GM23338 (cell line): ENCODE results near the gene SCGB1D4.

Source experiments
- CREB1 ChIP-seq: fragments of 250-450 bp; sonication (Bioruptor Pico); IDR thresholded peaks from 2 replicates; pipeline ENCODE4 v1.5.0; 2020; ENCODE audit warnings: low read depth, mild to moderate bottlenecking, moderate library complexity
- EZH2 ChIP-seq: fragments of 200-600 bp; sonication (generic); IDR thresholded peaks from one replicate; pipeline ENCODE4 v1.8.0; 2017; ENCODE audit warnings: antibody characterized with exemption, mild to moderate bottlenecking, low read depth; ENCODE audit not compliant: unreplicated experiment
- EZH2phosphoT487 ChIP-seq: fragments of 200-600 bp; sonication (generic); IDR thresholded peaks from one replicate; pipeline ENCODE4 v1.8.1; 2018; ENCODE audit warnings: antibody characterized with exemption; ENCODE audit not compliant: unreplicated experiment
- JUNB ChIP-seq: IDR thresholded peaks from one replicate; pipeline ENCODE4 v1.6.1; 2016; ENCODE audit warnings: antibody characterized with exemption; ENCODE audit not compliant: unreplicated experiment
- NANOG ChIP-seq: IDR thresholded peaks from 2 replicates; pipeline ENCODE4 v1.6.1; 2016; ENCODE audit warnings: antibody characterized with exemption, borderline replicate concordance
- POLR2AphosphoS5 ChIP-seq: IDR thresholded peaks from 2 replicates; pipeline ENCODE4 v1.6.1; 2016; ENCODE audit warnings: antibody characterized with exemption, low read depth
- ZNF331 ChIP-seq: fragments of 250-450 bp; sonication (Bioruptor Pico); IDR thresholded peaks from 2 replicates; pipeline ENCODE4 v1.5.0; 2020; ENCODE audit warnings: low read depth, mild to moderate bottlenecking, moderate library complexity
- TF ChIP-seq, protein P1 (sequence below), 2 experiments: fragments of 200-600 bp in 1 of 2; sonication (generic) in 1 of 2; conservative IDR thresholded peaks; 2 replicates each; pipeline versions ENCODE4 v1.5.1 to v1.6.1; 2016 to 2017; ENCODE audit warnings: antibody characterized with exemption in 2 of 2, low read depth in 2 of 2, mild to moderate bottlenecking in 2 of 2, moderate library complexity in 1 of 2
- TF ChIP-seq, protein P2 (sequence below): IDR thresholded peaks from one replicate; pipeline ENCODE4 v1.6.1; 2018; ENCODE audit warnings: antibody characterized with exemption; ENCODE audit not compliant: unreplicated experiment
- TF ChIP-seq, protein P3 (sequence below): IDR thresholded peaks from 2 replicates; pipeline ENCODE4 v1.6.1; 2016; ENCODE audit warnings: antibody characterized with exemption

DNA sequence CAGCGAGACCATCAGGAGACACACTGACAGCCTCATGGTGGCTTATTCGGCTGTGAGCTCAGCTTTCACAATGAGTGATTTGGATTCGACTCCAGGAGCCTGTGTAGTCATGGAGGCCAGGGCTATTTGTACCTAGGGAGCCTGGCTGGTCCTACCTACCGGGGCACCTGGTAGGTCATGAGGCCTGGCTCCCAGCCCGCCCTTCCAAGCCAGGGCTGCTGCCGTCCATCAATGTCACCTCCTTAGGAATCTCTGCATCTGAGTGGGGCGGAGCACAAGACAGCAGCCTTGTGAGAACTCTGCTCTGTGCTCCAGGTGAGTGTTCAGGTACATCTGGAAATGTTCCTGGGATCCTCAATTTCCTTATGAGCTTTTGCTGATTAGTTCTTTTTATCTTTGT lies at the start of gene SCGB1D4:
- no peak for TF ChIP-seq EZH2
- no peak for TF ChIP-seq EZH2phosphoT487
- TF ChIP-seq, protein P1, sequence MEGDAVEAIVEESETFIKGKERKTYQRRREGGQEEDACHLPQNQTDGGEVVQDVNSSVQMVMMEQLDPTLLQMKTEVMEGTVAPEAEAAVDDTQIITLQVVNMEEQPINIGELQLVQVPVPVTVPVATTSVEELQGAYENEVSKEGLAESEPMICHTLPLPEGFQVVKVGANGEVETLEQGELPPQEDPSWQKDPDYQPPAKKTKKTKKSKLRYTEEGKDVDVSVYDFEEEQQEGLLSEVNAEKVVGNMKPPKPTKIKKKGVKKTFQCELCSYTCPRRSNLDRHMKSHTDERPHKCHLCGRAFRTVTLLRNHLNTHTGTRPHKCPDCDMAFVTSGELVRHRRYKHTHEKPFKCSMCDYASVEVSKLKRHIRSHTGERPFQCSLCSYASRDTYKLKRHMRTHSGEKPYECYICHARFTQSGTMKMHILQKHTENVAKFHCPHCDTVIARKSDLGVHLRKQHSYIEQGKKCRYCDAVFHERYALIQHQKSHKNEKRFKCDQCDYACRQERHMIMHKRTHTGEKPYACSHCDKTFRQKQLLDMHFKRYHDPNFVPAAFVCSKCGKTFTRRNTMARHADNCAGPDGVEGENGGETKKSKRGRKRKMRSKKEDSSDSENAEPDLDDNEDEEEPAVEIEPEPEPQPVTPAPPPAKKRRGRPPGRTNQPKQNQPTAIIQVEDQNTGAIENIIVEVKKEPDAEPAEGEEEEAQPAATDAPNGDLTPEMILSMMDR (conservative IDR thresholded peaks at IDR 0.05; ENCODE audit: low read depth in 2 of 2): no peak
- TF ChIP-seq NANOG: no peak
- TF ChIP-seq, protein P2, sequence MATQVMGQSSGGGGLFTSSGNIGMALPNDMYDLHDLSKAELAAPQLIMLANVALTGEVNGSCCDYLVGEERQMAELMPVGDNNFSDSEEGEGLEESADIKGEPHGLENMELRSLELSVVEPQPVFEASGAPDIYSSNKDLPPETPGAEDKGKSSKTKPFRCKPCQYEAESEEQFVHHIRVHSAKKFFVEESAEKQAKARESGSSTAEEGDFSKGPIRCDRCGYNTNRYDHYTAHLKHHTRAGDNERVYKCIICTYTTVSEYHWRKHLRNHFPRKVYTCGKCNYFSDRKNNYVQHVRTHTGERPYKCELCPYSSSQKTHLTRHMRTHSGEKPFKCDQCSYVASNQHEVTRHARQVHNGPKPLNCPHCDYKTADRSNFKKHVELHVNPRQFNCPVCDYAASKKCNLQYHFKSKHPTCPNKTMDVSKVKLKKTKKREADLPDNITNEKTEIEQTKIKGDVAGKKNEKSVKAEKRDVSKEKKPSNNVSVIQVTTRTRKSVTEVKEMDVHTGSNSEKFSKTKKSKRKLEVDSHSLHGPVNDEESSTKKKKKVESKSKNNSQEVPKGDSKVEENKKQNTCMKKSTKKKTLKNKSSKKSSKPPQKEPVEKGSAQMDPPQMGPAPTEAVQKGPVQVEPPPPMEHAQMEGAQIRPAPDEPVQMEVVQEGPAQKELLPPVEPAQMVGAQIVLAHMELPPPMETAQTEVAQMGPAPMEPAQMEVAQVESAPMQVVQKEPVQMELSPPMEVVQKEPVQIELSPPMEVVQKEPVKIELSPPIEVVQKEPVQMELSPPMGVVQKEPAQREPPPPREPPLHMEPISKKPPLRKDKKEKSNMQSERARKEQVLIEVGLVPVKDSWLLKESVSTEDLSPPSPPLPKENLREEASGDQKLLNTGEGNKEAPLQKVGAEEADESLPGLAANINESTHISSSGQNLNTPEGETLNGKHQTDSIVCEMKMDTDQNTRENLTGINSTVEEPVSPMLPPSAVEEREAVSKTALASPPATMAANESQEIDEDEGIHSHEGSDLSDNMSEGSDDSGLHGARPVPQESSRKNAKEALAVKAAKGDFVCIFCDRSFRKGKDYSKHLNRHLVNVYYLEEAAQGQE: no peak
- TF ChIP-seq POLR2AphosphoS5: no peak
- no peak for TF ChIP-seq JUNB
- TF ChIP-seq CREB1 (CRISPR knock-in tag): no peak
- TF ChIP-seq, protein P3, sequence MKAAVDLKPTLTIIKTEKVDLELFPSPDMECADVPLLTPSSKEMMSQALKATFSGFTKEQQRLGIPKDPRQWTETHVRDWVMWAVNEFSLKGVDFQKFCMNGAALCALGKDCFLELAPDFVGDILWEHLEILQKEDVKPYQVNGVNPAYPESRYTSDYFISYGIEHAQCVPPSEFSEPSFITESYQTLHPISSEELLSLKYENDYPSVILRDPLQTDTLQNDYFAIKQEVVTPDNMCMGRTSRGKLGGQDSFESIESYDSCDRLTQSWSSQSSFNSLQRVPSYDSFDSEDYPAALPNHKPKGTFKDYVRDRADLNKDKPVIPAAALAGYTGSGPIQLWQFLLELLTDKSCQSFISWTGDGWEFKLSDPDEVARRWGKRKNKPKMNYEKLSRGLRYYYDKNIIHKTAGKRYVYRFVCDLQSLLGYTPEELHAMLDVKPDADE: no peak
- TF ChIP-seq ZNF331 (CRISPR knock-in tag): no peak
